ES-I3 (cell line): ENCODE data around the gene LIFR.

Experiments used
- H3K36me3 ChIP-seq: 2 replicates; pipeline ENCODE4 v1.6.1; 2013; ENCODE audit warnings: mild to moderate bottlenecking, low read length, control low read depth, moderate library complexity; ENCODE audit not compliant: insufficient read depth
- H3K4me1 ChIP-seq: 2 replicates; pipeline ENCODE4 v1.6.1; 2013; ENCODE audit warnings: mild to moderate bottlenecking, control low read depth, low read length; ENCODE audit not compliant: insufficient read depth
- H3K9ac ChIP-seq: 2 replicates; pipeline ENCODE4 v1.6.1; 2013; ENCODE audit warnings: low read depth, mild to moderate bottlenecking, low read length, moderate library complexity
- H3K9me3 ChIP-seq: 2 replicates; pipeline ENCODE4 v1.6.1; 2013; ENCODE audit warnings: mild to moderate bottlenecking, low read length, moderate library complexity; ENCODE audit not compliant: control insufficient read depth, insufficient read depth

The LIFR gene

GRCh38 chr5:38451074-38451725 lies 105.2 kb downstream of the LIFR start:
- Histone ChIP-seq H3K9ac (no peak overlapping the region), H3K4me1 (no peaks in the 10 kb centered on the region), H3K9me3 (no peaks in the 10 kb centered on the region), H3K36me3 (no peaks in the 10 kb centered on the region)

- Histone ChIP-seq H3K9ac (no peak overlapping the region), H3K9me3 (no peaks in the 10 kb centered on the region), H3K36me3 (no peaks in the 10 kb centered on the region), H3K4me1 (no peaks in the 10 kb centered on the region)
These were observed 105.8 kb downstream of the LIFR start for GRCh38 chr5:38450627-38451026.

GRCh38 chr5:38448568-38449350 lies 107.7 kb downstream of the LIFR start:
- Histone ChIP-seq H3K4me1 (no peaks in the 10 kb centered on the region), H3K36me3 (no peaks in the 10 kb centered on the region), H3K9ac (no peak overlapping the region), H3K9me3 (no peaks in the 10 kb centered on the region)

GRCh38 chr5:38447786-38448185 lies 108.7 kb downstream of the LIFR start:
- H3K4me1 ChIP-seq, result no peaks in the 10 kb centered on the region
- no peaks in the 10 kb centered on the region for H3K36me3 ChIP-seq
- H3K9me3 ChIP-seq, result no peaks in the 10 kb centered on the region
- H3K9ac ChIP-seq, result no peak overlapping the region

- Histone ChIP-seq H3K36me3 (no peaks in the 10 kb centered on the region), H3K4me1 (no peaks in the 10 kb centered on the region), H3K9me3 (no peaks in the 10 kb centered on the region), H3K9ac (no peak overlapping the region)
These were observed 109.4 kb downstream of the LIFR start for GRCh38 chr5:38447056-38447455.

GRCh38 chr5:38446029-38446522 lies 110.4 kb downstream of the LIFR start:
- Histone ChIP-seq H3K4me1 (no peaks in the 10 kb centered on the region), H3K36me3 (no peaks in the 10 kb centered on the region), H3K9ac (no peak overlapping the region), H3K9me3 (no peaks in the 10 kb centered on the region)

- H3K36me3 ChIP-seq, result no peaks in the 10 kb centered on the region
- H3K9ac ChIP-seq, result no peak overlapping the region
- H3K9me3 ChIP-seq, result no peaks in the 10 kb centered on the region
- H3K4me1 ChIP-seq, result no peaks in the 10 kb centered on the region
These were observed 110.9 kb downstream of the LIFR start for GRCh38 chr5:38445374-38446028.

GRCh38 chr5:38443390-38443789 lies 113.1 kb downstream of the LIFR start:
- Histone ChIP-seq H3K9ac (no peak overlapping the region), H3K4me1 (no peaks in the 10 kb centered on the region), H3K36me3 (no peaks in the 10 kb centered on the region), H3K9me3 (no peaks in the 10 kb centered on the region)

GRCh38 chr5:38442247-38442573 lies 114.2 kb downstream of the LIFR start:
- Histone ChIP-seq H3K4me1 (no peaks in the 10 kb centered on the region), H3K36me3 (no peaks in the 10 kb centered on the region), H3K9ac (no peak overlapping the region), H3K9me3 (no peaks in the 10 kb centered on the region)

- no peaks in the 10 kb centered on the region; the same call in 1 of the 2 replicates for H3K4me1 ChIP-seq
- no peak overlapping the region for H3K9ac ChIP-seq
- no peaks in the 10 kb centered on the region for H3K36me3 ChIP-seq
- no peaks in the 10 kb centered on the region for H3K9me3 ChIP-seq
These were observed 114.8 kb downstream of the LIFR start for GRCh38 chr5:38441453-38442246.

- Histone ChIP-seq H3K9me3 (no peaks in the 10 kb centered on the region), H3K9ac (no peak overlapping the region), H3K4me1 (peaks cover 3% of the 10 kb centered on the region; the same call in 1 of the 2 replicates), H3K36me3 (no peaks in the 10 kb centered on the region)
These were observed 117.7 kb downstream of the LIFR start for GRCh38 chr5:38438757-38439156.

- H3K9me3 ChIP-seq, result no peaks in the 10 kb centered on the region
- peaks cover 4% of the 10 kb centered on the region; the same call in 1 of the 2 replicates for H3K4me1 ChIP-seq
- no peaks in the 10 kb centered on the region for H3K36me3 ChIP-seq
- H3K9ac ChIP-seq, result no peak overlapping the region
These were observed 121.3 kb downstream of the LIFR start for GRCh38 chr5:38434966-38435705.

GRCh38 chr5:38433160-38433861 lies 123.1 kb downstream of the LIFR start:
- Histone ChIP-seq H3K9me3 (no peaks in the 10 kb centered on the region), H3K9ac (no peak overlapping the region), H3K4me1 (peaks cover 7% of the 10 kb centered on the region), H3K36me3 (no peaks in the 10 kb centered on the region)
